ENCODE results near the gene CPNE2.

The CPNE2 gene

GRCh38 chr16:57192720-57193486, 100.5 kb downstream of the CPNE2 start:
- DNase-seq (ENCODE audit: low read depth), result no peak

DNA sequence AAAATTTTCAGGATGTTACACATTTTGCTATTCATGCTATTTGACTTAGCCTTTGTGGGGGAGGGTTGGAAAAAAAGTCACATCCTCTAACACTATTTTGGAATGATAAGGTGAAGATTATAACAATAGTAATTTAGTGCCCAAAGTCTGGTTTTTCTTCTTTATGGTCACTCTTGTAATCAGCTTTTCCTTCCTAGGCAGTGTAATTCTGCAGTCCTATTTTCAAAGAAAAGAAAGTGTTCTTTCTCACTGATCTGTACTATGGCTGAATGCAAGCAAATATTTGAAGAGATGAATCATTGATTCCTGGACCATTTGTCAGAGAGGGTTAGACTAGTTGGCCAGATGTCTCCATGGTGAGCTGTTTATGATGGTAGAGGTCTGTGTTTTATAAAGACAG, 102.1 kb downstream of the CPNE2 start:
- DNase-seq (ENCODE audit: low read depth), result peak; percentile 76

GRCh38 chr16:57196286-57196685, 103.9 kb downstream of the CPNE2 start:
- DNase-seq (ENCODE audit: low read depth), result no peak

GRCh38 chr16:57196753-57197152, 104.4 kb downstream of the CPNE2 start:
- no peak for DNase-seq (ENCODE audit: low read depth)
